NCI-H128 (cell line): Measurements from ENCODE around the gene CFAP53.
"Not testable (repeated sequence)": the region's sequence is repeated elsewhere in the genome, so short reads cannot be mapped to it uniquely, and the experiment has no call there.

Experiments used
- DNase-seq: peaks from one replicate; lab custom pipeline; 2025; ENCODE audit not compliant: unreplicated experiment; lab: John Stamatoyannopoulos, UW

The CFAP53 gene, protein sequence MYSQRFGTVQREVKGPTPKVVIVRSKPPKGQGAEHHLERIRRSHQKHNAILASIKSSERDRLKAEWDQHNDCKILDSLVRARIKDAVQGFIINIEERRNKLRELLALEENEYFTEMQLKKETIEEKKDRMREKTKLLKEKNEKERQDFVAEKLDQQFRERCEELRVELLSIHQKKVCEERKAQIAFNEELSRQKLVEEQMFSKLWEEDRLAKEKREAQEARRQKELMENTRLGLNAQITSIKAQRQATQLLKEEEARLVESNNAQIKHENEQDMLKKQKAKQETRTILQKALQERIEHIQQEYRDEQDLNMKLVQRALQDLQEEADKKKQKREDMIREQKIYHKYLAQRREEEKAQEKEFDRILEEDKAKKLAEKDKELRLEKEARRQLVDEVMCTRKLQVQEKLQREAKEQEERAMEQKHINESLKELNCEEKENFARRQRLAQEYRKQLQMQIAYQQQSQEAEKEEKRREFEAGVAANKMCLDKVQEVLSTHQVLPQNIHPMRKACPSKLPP

DNA sequence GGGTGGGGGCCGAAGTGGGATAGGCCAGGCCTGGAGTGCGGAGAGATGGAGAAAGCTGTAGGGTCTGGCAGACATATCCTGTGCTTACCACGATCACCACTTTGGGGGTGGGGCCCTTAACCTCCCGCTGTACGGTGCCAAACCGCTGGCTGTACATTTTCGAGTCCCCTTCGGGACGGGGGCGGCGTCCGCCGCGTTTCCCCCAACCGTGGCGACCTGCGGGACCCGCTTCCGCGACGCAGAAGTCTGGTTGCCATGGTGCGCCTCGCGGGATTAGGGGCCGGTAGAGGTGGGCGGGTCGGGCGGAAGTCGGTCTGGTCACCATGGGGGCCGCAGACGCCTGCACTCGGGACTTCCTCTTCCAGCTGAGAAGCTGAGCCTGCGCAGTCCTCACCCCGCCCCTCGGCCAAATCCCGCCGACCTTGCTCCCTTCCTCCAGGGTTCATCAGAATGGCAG is at the start of gene CFAP53:
Gene CFAP53, minus strand, starts transcription at position 248 of the 457 bp plus-strand sequence. Its CDS starts 91 bp downstream, at position 157.
- peak; percentile 48 for DNase-seq

GRCh38 chr18:50315100-50315871 is 49.0 kb upstream of the CFAP53 start:
- no peak for DNase-seq

GRCh38 chr18:50313873-50314460 is 47.7 kb upstream of the CFAP53 start:
- DNase-seq: no peak

- DNase-seq: no peak
Measured at GRCh38 chr18:50313031-50313607, 46.8 kb upstream of the CFAP53 start.

DNA sequence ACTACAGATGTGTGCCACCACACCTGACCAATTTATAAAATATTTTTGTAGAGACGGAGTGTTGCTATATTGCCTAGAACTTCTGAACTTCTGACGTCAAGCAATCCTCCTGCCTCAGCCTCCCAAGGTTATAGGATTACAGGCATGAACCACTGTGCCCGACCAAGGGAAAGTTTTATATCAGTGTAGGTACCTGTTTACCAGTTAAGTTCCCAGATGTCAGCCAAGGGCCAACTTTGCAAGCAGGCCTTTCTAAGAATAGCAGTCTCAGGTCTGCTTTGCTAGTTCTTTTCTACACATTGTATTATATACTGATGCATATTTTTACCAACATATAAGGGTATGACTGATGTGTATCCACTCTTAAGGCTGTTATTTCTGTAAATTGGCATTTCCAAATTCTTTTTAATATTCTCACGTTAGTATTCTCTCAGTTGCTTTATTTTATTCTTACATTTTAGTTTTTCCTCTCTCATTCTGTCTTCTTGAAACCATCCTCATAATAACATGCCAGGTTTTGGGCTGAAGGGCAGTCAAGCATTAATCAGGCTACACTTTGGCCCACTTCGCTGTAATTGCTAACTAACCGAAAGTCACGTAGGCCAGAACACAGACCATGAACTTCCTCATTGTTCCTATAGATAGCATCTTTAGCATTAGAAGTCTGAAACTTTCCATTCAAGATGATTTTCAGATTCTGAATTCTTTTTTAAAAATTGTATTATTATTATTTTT is 46.2 kb upstream of the CFAP53 start:
- no peak for DNase-seq

DNA sequence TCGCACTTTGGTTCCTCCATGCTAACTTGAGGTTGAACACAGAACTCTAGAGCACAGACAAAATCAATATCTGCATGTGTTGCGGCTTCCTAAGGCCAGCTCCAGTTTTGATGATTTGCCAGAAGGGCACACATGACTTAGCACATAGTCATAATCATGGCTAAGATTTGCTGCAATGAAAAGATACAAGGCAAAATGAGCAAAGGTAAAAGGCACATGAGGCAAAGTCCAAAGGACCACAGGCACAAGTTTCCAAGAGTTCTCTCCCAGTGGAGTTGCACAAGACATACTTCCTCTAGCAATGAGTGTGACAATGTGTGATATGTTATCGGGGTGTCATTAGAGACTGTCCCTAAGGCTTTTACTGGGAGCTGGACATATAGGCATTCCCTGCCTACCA is 45.4 kb upstream of the CFAP53 start:
- no peak for DNase-seq

GRCh38 chr18:50310080-50310479 is 43.8 kb upstream of the CFAP53 start:
- no peak for DNase-seq

DNA sequence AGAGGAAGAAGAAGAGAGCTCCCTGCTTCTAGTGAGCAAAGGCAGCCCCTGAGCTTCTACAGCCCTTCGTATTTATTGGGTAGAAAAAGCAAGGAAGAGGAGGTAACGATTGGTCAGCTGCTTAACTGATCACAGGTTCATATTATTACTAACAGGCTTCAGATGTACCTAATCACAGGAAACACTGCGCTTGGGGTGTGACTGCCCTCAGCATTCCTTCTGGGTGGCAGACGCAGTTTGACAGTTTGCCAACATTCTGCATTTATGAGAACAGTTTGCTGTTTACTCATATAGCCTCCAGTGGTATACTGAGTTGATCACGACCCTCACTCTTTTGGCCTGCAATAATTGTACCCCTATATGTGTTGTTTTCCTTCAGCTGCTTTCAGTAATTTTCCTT is 42.6 kb upstream of the CFAP53 start:
- DNase-seq: not testable (repeated sequence)

- peak; percentile 64 for DNase-seq
Measured at GRCh38 chr18:50307738-50308470, 41.6 kb upstream of the CFAP53 start.

DNA sequence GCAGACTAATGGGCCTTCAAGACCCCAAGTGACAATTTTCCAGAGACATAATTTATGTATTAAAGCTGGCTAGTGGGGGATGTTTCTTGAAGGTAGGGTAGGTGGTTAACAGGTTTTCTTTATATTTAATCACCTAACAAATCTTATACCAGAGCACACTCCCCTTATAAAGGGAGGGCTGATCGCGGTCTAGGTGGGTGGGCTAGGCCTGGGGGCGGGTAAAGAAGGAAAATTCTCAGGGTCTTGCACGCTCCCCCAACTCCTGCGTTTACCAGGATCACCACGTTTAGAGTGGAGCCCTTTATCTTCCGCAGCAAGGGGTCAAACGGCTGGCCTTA is 41.1 kb upstream of the CFAP53 start:
- DNase-seq: no peak

DNA sequence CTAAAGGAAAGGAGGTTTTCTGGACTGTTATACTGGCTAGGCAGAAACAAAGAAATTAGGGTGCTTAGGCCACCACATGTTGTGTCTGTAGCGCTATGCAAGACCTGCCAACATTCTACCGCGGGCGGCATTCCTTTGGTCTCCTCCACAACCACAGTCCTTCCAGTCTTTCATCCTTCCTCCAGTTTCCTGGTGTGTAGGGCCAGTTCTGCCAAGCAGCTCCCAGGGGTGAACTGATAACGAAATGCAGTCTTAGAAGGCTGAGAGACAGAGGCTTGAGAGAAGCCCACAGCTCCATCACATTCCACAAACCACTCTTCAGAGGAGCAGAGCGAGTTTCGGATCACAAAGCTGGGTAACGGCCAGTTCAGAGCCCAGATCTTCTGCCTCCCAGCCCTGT is 40.6 kb upstream of the CFAP53 start:
- DNase-seq: no peak

DNA sequence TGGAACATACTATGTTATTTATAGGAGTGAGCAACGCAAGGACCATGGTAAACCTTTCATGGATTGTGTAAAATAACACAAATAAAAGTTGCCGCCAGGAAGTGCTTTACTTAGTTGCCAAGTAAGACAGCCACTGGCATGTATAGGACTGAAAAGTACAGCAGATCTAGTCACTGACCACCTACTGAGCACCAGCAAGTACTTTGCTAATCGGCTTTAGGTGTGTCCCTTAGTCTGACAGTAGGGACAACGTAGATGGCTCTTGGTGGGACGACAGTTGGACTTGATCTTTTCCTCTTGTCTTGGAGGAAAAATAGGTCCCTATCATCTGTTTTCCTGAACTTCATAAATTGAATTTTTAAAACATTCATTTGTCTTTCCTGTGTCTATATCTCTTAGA is 34.8 kb upstream of the CFAP53 start:
- DNase-seq: no peak

DNA sequence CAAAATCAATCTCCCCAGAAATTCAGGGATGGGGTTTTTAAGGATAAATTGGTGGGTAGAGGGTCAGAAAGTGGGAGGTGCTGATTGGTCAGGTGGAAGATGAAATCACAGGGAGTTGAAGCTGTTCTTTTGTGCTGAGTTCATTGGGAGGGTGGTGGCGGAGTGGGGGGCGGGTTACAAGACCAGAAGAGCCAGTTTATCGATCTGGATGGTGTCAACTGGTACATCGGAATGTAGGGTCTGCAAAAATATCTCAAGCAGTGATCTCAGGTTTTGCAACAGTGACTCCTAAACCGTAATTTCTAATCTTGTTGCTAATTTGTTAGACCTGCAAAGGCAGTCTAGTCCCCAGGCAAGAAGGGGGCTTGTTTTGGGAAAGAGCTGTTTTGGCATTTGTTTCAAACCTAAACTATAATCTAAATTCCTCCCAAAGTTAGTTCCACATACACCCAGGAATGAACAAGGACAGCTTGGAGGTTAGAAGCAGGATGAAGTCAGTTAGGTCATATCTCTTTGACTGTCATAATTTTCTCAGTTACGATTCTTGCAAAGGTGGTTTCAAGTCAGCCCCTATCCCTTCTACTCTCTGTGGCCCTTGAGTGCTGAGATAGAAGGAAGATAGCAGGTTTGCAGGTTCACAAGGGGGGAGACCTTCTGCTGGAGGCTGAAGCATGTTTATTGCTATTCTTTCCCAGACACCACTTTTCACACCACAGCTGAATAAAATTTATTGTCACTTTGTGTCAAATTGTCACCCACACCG is 33.5 kb upstream of the CFAP53 start:
- no peak for DNase-seq

DNA sequence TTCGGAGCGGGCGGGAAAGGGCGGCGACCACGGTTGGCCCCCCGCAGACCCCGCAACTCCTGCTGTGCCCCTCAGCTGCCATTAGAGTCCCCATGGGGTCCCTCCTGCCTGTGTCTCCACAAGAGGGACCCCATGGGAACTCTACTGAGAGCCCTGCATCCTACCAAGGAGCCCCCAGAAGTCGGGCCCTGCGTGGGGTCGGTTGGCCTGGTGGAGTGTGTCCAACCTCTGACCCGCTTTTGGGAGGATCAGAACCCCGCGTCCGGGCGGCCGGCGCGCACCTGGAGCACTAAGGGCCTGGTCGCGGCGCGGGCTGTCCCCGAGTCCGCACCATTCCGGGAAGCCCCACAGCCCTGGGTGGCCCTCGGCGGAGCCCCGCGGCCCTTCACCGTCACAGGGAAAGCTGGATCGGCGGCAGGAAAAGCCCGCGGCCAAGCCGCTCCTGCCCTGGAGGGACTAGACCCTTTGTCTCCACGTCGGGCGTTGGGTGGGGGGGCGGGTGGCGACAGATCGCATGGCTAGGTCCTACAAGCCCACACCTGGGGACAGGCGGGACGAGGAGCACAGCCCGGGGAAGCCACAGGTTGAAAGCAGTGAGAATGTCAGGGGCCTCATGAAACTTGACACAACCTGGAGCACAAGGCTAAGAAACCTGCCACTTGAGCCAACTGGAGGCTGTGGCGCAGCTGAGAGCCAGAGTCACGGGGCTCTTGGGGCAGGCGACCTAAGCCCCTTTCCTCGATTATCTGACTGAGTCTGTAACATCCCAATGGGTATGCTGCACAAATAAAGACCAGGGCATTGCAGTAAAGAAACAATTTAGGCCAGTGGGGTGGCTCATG is 32.4 kb upstream of the CFAP53 start:
- DNase-seq: no peak

DNA sequence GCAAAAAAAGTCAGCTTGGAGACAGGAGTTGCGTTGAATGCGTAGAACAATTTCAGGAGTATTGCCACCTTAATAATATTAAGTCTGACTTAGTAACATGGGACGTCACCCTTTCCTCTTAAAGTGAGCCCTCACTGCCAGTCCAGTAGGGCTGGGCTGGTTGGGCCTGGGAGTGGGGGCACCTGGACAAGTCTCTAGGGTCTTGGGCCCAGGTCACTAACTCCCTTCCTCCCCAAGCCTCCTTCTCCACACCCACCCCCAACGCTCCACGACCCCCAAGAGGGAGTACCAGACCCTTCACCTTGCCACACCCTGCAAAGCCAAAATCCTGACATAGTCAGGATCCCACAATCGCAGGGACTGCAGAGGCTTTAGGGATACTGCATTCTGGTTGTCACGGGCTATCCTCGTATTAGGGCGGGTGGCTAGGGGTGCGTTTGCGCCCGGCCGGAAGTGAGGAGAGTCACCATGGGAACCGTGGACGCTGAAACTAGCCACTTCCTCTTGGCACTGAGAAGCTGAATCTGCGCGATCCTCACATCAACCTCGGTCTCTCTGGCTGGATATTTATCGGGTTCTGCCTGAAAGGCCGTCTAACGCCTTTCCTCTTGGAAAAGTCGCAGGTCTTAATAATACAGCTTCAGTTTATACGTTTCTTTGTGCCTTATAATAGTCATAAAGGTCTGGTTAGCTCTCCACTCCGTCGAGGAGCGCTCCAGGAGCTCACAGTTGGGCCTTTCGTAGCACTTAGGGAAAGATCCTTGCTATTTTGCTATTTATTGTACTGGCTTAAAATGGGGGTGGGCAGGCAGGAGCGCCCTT is 31.5 kb upstream of the CFAP53 start:
- DNase-seq: no peak

DNA sequence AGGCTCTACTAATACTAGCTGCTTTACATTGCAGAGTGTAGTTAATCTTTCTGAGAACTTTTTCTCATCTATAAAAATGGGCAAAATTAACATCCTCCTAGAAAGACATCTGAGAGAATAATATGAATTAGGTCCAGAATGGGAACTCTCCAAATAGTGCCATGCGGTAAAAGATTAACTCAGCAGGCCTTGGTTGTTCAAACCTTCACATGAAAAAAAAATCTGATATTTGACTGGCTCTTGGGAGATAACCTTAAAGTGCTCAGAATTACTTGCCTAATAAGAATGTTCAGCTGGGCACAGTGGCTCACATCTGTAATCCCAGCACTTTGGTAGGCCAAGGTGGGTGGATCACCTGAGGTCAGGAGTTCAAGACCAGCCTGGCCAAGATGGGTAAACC is 26.7 kb upstream of the CFAP53 start:
- no peak for DNase-seq

GRCh38 chr18:50289108-50289443 is 22.8 kb upstream of the CFAP53 start:
- no peak for DNase-seq
